Measurements from ENCODE around the gene PITPNM3.

- TF ChIP-seq EZH2 (IDR thresholded peaks at IDR 0.05) = no peak
- no peak for TF ChIP-seq POLR2AphosphoS5 (IDR thresholded peaks at IDR 0.05; ENCODE audit: borderline replicate concordance, low read depth, low read length)
- TF ChIP-seq FOXP2 (optimal IDR thresholded peaks at IDR 0.05; ENCODE audit: control extremely low read depth, extremely low read length, insufficient read depth) = no peak
Observed at GRCh38 chr17:6589266-6589946, 33.1 kb upstream of the PITPNM3 start.
